Esophagus muscularis mucosa (tissue), 4 donors: Measurements from ENCODE around the gene FSD2. TPM values are rescaled to one million over a fixed set of nuclear protein-coding genes. Genes with fewer than 3 reads are reported as not detected.

Experiments used
- DNase-seq: peaks from one replicate; pipeline ENCODE4 v3.0.0-alpha.2; 2017; ENCODE audit errors: extremely low spot score
- H3K27ac ChIP-seq, 4 donors: fragments of 200-600 bp; sonication (generic); replicated peaks in 1 of 4; 1 replicate in 3 of 4; 2 replicates in 1 of 4; pipeline ENCODE4 v1.5.1; 2016 to 2019; ENCODE audit warnings: mild to moderate bottlenecking in 1 of 4
- H3K27me3 ChIP-seq, 4 donors: fragments of 200-600 bp; sonication (generic); one replicate each; pipeline versions ENCODE4 v1.5.1 to v1.6.0; 2016 to 2019
- H3K36me3 ChIP-seq, 4 donors: fragments of 200-600 bp; sonication (generic); one replicate each; pipeline ENCODE4 v1.5.1; 2016 to 2019
- H3K4me1 ChIP-seq, 4 donors: fragments of 200-600 bp; sonication (generic); one replicate each; pipeline ENCODE4 v1.5.1; 2016 to 2019
- H3K4me3 ChIP-seq, 4 donors: fragments of 200-600 bp; sonication (generic); 1 replicate in 2 of 4; 2 replicates in 2 of 4; pipeline ENCODE4 v1.5.1; 2016 to 2019; ENCODE audit warnings: mild to moderate bottlenecking in 4 of 4, moderate library complexity in 1 of 4
- H3K9me3 ChIP-seq, 4 donors: fragments of 200-600 bp; sonication (generic); 1 replicate in 3 of 4; 2 replicates in 1 of 4; pipeline ENCODE4 v1.5.1; 2016 to 2019
- EP300 ChIP-seq: sonication (generic); formaldehyde crosslinking; IDR thresholded peaks from one replicate; pipeline ENCODE4 v1.6.1; 2017; ENCODE audit warnings: antibody characterized with exemption
- POLR2A ChIP-seq: fragments of 450-650 bp; IDR thresholded peaks from one replicate; pipeline ENCODE4 v1.6.1; 2017; ENCODE audit warnings: antibody characterized with exemption, moderate library complexity, mild to moderate bottlenecking, low read depth
- POLR2AphosphoS5 ChIP-seq, 2 donors: sonication (generic); formaldehyde crosslinking; IDR thresholded peaks; one replicate each; pipeline ENCODE4 v1.6.1; 2017; ENCODE audit warnings: antibody characterized with exemption in 2 of 2
- WGBS: methylation state at CpG from one replicate; pipeline ENCODE4 v1.1.5; 2018; 5-methylcytosine and 5-hydroxymethylcytosine counted together
- intact Hi-C: fragments of 100-400 bp; cut with DNase I; formaldehyde crosslinking; loops from one replicate; pipeline ENCODE4 v1.15.1; 2023
- total RNA-seq, 4 donors: library from RNA; depleted of rRNA; stranded (reverse); fragments of >200 nt; gene quantifications; one replicate each; pipeline versions ENCODE4 v1.1.0 to v1.2.1, GENCODE V29; 2016
- TF ChIP-seq, protein P1 (sequence below), 3 experiments: fragments of 200-600 bp in 2 of 3; fragments of 450-650 bp in 1 of 3; sonication (generic) in 2 of 3; IDR thresholded peaks; one replicate each; pipeline ENCODE4 v1.5.1; 2017 to 2019; ENCODE audit warnings: antibody characterized with exemption in 3 of 3, mild to moderate bottlenecking in 2 of 3, moderate library complexity in 1 of 3

The FSD2 gene
- total RNA-seq, 4 donors from 2014 or later: not detected

DNA sequence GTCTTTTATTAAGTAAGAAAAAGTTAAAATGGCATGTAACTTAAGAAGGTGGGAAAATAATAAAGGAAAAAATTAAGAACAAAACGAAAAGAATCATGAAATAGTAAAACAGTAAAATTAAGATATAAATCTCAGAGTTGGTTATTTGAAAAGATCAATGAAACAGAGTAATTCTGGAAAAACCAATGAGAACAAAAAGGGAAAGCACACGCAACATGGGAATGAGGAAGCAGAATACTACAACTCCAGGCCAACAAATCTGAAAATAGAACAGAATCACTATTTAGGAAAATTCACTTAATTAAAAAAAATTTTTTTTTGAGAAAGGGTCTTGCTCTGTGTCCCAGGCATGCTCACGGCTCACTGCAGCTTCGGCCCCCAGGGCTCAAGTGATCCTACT lies 34.3 kb upstream of the FSD2 start:
- Histone ChIP-seq H3K4me1 (no peaks in the 10 kb centered on the region), H3K27ac (no peak overlapping the region), H3K4me3 (no peak overlapping the region), H3K36me3 (peaks cover 23 to 34% (median 29%) of the 10 kb centered on the region in 4 donors), H3K27me3 (no peaks in the 10 kb centered on the region), H3K9me3 (peaks cover 0 to 2% (median 0%) of the 10 kb centered on the region in 4 donors)
- TF ChIP-seq, protein P1, sequence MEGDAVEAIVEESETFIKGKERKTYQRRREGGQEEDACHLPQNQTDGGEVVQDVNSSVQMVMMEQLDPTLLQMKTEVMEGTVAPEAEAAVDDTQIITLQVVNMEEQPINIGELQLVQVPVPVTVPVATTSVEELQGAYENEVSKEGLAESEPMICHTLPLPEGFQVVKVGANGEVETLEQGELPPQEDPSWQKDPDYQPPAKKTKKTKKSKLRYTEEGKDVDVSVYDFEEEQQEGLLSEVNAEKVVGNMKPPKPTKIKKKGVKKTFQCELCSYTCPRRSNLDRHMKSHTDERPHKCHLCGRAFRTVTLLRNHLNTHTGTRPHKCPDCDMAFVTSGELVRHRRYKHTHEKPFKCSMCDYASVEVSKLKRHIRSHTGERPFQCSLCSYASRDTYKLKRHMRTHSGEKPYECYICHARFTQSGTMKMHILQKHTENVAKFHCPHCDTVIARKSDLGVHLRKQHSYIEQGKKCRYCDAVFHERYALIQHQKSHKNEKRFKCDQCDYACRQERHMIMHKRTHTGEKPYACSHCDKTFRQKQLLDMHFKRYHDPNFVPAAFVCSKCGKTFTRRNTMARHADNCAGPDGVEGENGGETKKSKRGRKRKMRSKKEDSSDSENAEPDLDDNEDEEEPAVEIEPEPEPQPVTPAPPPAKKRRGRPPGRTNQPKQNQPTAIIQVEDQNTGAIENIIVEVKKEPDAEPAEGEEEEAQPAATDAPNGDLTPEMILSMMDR (IDR thresholded peaks at IDR 0.05): no peak
- TF ChIP-seq POLR2AphosphoS5 (IDR thresholded peaks at IDR 0.05) (no peak), POLR2A (no peak), EP300 (no peak)
- DNase-seq: no peak
- intact Hi-C loops: no loop called here
- WGBS: 97% methylated on average over 4 of the region's 4 CpGs

DNA sequence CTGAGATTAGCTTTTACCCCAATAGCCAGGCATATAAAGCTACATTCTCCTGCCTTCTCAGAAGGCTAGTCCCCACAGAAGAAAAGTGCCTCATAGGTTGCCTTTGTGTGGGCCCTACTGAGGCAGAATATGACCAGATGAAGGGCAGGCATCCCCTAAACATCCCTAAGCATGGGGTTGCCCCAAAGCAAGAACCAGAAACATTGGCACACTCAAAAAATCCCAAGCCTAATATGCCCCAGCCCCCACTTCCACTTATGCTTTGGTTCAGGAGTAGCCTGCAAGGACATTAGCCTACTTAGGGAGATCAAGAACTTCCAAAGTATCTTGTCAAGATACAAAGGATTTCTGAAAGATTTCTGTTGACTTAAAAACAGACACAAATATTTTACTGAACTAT lies 33.3 kb upstream of the FSD2 start:
- TF ChIP-seq, protein P1 (IDR thresholded peaks at IDR 0.05): no peak
- TF ChIP-seq POLR2A (no peak), EP300 (no peak), POLR2AphosphoS5 (IDR thresholded peaks at IDR 0.05) (no peak)
- Histone ChIP-seq H3K27me3 (no peaks in the 10 kb centered on the region), H3K4me1 (no peaks in the 10 kb centered on the region), H3K36me3 (peaks cover 32 to 45% (median 39%) of the 10 kb centered on the region in 4 donors), H3K4me3 (no peak overlapping the region), H3K9me3 (peaks cover 0 to 2% (median 0%) of the 10 kb centered on the region in 4 donors), H3K27ac (no peak overlapping the region)
- intact Hi-C loops: no loop called here
- DNase-seq: no peak

DNA sequence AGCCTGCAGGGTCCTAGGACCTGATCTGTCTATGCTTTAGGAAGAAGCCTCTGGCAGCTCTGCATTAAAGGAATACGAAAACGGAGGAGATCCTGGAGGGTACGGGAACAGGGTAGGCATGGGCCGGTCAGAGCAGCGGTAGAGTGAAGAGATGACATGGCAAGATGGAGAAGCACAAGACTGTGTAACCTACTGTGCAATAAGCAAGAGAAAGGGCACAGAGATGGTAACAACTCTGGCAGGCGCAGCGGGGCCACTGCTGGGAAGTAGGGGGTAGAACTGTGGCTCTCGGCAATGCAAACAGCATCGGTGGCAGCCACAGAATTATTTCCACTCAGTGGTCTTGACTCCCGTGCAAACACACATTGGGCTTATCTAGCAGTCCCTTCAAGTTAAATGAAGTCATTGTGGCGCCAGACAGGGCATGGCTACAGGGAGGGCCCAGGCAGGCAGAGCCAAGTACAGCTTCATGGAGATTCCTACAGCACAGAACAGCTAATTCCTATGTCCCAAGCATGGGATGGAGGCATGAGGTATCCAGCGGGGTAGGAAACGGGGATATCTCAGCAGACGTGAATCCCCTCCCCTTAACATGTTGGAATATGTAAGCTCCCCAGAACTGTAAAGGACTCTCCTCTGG lies 32.3 kb upstream of the FSD2 start:
- 96% methylated on average over 14 of the region's 14 CpGs for WGBS
- Histone ChIP-seq H3K9me3 (no peaks in the 10 kb centered on the region), H3K4me3 (no peak overlapping the region), H3K27me3 (no peaks in the 10 kb centered on the region), H3K27ac (no peak overlapping the region), H3K4me1 (no peaks in the 10 kb centered on the region), H3K36me3 (peaks cover 41 to 54% (median 48%) of the 10 kb centered on the region in 4 donors)
- no peak for DNase-seq
- intact Hi-C loops: no loop called here
- TF ChIP-seq, protein P1 (IDR thresholded peaks at IDR 0.05): no peak
- TF ChIP-seq POLR2A: no peak
- no peak for TF ChIP-seq EP300
- TF ChIP-seq POLR2AphosphoS5 (IDR thresholded peaks at IDR 0.05): no peak

DNA sequence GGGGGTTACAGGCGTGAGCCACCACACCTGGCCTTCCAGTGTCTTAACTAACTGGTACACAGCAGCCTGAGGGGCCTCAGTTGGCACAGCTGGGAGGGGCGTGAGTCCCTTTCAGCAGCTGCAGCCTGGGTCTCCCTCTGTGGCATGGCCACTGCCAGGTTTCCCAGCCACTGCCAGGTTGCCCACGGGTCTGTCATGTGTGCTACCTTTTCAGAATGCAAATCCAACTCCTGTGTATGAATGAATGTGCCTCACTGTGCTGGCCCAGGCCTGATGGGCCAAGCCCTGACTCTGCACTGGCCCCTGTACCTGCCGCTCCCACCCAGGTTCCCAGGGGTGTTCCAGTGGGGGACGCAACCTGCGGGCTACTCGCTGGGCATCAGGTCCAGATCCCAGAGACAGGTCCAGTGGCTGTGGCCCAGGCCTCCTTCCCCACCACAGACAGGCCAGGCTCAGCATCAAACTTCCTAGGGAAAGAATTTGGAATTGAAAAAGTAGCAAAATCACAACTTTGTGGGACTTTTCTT lies 29.6 kb upstream of the FSD2 start:
- H3K27me3 ChIP-seq: no peaks in the 10 kb centered on the region
- intact Hi-C loops: no loop called here
- no peak for DNase-seq
- H3K4me1 ChIP-seq: peaks cover 0 to 13% (median 4%) of the 10 kb centered on the region in 4 donors
- 100% methylated on average over 5 of the region's 7 CpGs for WGBS
- no peak overlapping the region for H3K27ac ChIP-seq
- TF ChIP-seq, protein P1 (IDR thresholded peaks at IDR 0.05): no peak
- TF ChIP-seq EP300 (no peak), POLR2A (no peak), POLR2AphosphoS5 (IDR thresholded peaks at IDR 0.05) (no peak)
- no peaks in the 10 kb centered on the region for H3K9me3 ChIP-seq
- no peak overlapping the region for H3K4me3 ChIP-seq
- H3K36me3 ChIP-seq: peaks cover 62 to 82% (median 75%) of the 10 kb centered on the region in 4 donors
